OCI-LY1 (cell line): ENCODE data around the gene ARAP1.

Experiments used
- EZH2 ChIP-seq: fragments of 200-600 bp; sonication (generic), shearing (Covaris generic); IDR thresholded peaks from 2 replicates; pipeline ENCODE4 v1.8.0; 2017; ENCODE audit warnings: borderline replicate concordance, mixed run types, mild to moderate bottlenecking, antibody characterized with exemption, low read length, moderate library complexity, mixed read lengths
- TF ChIP-seq, protein P1 (sequence below): fragments of 200-600 bp; sonication (generic), shearing (Covaris generic); IDR thresholded peaks from 2 replicates; pipeline ENCODE4 v1.5.1; 2017; ENCODE audit warnings: mild to moderate bottlenecking, antibody characterized with exemption, low read length, moderate library complexity, mixed read lengths

- TF ChIP-seq, protein P1, sequence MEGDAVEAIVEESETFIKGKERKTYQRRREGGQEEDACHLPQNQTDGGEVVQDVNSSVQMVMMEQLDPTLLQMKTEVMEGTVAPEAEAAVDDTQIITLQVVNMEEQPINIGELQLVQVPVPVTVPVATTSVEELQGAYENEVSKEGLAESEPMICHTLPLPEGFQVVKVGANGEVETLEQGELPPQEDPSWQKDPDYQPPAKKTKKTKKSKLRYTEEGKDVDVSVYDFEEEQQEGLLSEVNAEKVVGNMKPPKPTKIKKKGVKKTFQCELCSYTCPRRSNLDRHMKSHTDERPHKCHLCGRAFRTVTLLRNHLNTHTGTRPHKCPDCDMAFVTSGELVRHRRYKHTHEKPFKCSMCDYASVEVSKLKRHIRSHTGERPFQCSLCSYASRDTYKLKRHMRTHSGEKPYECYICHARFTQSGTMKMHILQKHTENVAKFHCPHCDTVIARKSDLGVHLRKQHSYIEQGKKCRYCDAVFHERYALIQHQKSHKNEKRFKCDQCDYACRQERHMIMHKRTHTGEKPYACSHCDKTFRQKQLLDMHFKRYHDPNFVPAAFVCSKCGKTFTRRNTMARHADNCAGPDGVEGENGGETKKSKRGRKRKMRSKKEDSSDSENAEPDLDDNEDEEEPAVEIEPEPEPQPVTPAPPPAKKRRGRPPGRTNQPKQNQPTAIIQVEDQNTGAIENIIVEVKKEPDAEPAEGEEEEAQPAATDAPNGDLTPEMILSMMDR = no peak
- TF ChIP-seq EZH2 = no peak
Measured at GRCh38 chr11:72738199-72739141, 13.7 kb downstream of the ARAP1 start.
